Colonic mucosa (tissue), 4 donors: ENCODE measurements around the gene FIGNL2. TPM values are rescaled to one million over a fixed set of nuclear protein-coding genes. Genes with fewer than 3 reads are reported as not detected.
A peak's percentile ranks its signal among the peaks of the same experiment; 100 is the strongest.

ENCODE experiments used
- DNase-seq: peaks from one replicate; pipeline ENCODE4 v3.0.0-alpha.2; 2020
- H3K27ac ChIP-seq: fragments of 200-600 bp; one replicate; pipeline ENCODE4 v1.8.0; 2021
- H3K27me3 ChIP-seq: fragments of 200-600 bp; one replicate; pipeline ENCODE4 v1.8.0; 2021
- H3K36me3 ChIP-seq: fragments of 200-600 bp; one replicate; pipeline ENCODE4 v1.8.0; 2021
- H3K4me1 ChIP-seq: fragments of 200-600 bp; one replicate; pipeline ENCODE4 v1.8.0; 2021; ENCODE audit warnings: mild to moderate bottlenecking
- H3K4me3 ChIP-seq: fragments of 200-600 bp; one replicate; pipeline ENCODE4 v1.8.0; 2021
- H3K9ac ChIP-seq, 2 donors: one replicate each; pipeline ENCODE4 v1.7.0; 2013; ENCODE audit warnings: control low read depth in 2 of 2, low read depth in 2 of 2, low read length in 2 of 2
- H3K9me3 ChIP-seq: fragments of 200-600 bp; one replicate; pipeline ENCODE4 v1.8.0; 2021
- CTCF ChIP-seq: fragments of 200-600 bp; IDR thresholded peaks from one replicate; pipeline ENCODE4 v1.8.0; 2022; ENCODE audit warnings: antibody characterized with exemption, mild to moderate bottlenecking
- intact Hi-C: fragments of 100-400 bp; cut with DNase I; formaldehyde crosslinking; loops from one replicate; pipeline ENCODE4 v1.14.1; 2022
- total RNA-seq, 2 donors: library from RNA; stranded (reverse); fragmentation: NEBNext Ultra II Directional in 1 of 2; extraction: Animal tissue kit (Norgen Biotek cat#: 25700) in 1 of 2; gene quantifications; one replicate each; pipeline ENCODE4 v1.2.1, GENCODE V29; 2021
- donor health status: healthy.
- donor health status: DM: no; HTN: no; CAD: no.
- donor health status: DM: no; HTN: no; CAD: no.

The FIGNL2 gene
- total RNA-seq, 2 donors from 2014 or later: 0.30 to 0.35 TPM

GRCh38 chr12:51814311-51815088 lies 34.0 kb downstream of the FIGNL2 start:
- peak; percentile 40 for TF ChIP-seq CTCF
- H3K4me1 ChIP-seq: no peaks in the 10 kb centered on the region

GRCh38 chr12:51813931-51814310 lies 34.6 kb downstream of the FIGNL2 start:
- no peaks in the 10 kb centered on the region for H3K36me3 ChIP-seq
- H3K4me3 ChIP-seq: peak overlapping the region; percentile 73
- H3K9me3 ChIP-seq: no peaks in the 10 kb centered on the region
- intact Hi-C loops: no loop called here
- H3K9ac ChIP-seq: peak overlapping the region; percentile 46 to 88
- no peak for TF ChIP-seq CTCF
- H3K4me1 ChIP-seq: no peaks in the 10 kb centered on the region
- H3K27ac ChIP-seq: no peak overlapping the region
- DNase-seq: no peak
- no peaks in the 10 kb centered on the region for H3K27me3 ChIP-seq

More at GRCh38 chr12:51814311-51815088, 34.0 kb downstream of the FIGNL2 start:
- Histone ChIP-seq H3K36me3 (no peaks in the 10 kb centered on the region), H3K9ac (peak overlapping the region; percentile 63 to 88), H3K27me3 (no peaks in the 10 kb centered on the region), H3K4me3 (peak overlapping the region; percentile 73), H3K9me3 (no peaks in the 10 kb centered on the region), H3K27ac (peak overlapping the region; percentile 68)
- DNase-seq: peak; percentile 87
- intact Hi-C loops: no loop called here

GRCh38 chr12:51812871-51813270 lies 35.6 kb downstream of the FIGNL2 start:
- Histone ChIP-seq H3K27ac (no peak overlapping the region), H3K4me3 (no peak overlapping the region), H3K27me3 (no peaks in the 10 kb centered on the region), H3K9ac (no peak overlapping the region), H3K9me3 (no peaks in the 10 kb centered on the region), H3K4me1 (no peaks in the 10 kb centered on the region), H3K36me3 (no peaks in the 10 kb centered on the region)
- TF ChIP-seq CTCF: no peak
- intact Hi-C loops: no loop called here
- no peak for DNase-seq

- Histone ChIP-seq H3K9me3 (no peaks in the 10 kb centered on the region), H3K4me1 (no peaks in the 10 kb centered on the region), H3K27me3 (no peaks in the 10 kb centered on the region), H3K4me3 (no peak overlapping the region), H3K27ac (no peak overlapping the region), H3K9ac (no peak overlapping the region), H3K36me3 (no peaks in the 10 kb centered on the region)
- DNase-seq: no peak
- intact Hi-C loops: no loop called here
- TF ChIP-seq CTCF: no peak
Measured at GRCh38 chr12:51811203-51812202, 37.0 kb downstream of the FIGNL2 start.

- no peaks in the 10 kb centered on the region for H3K4me1 ChIP-seq
- intact Hi-C loops: no loop called here
- H3K9ac ChIP-seq: no peak overlapping the region
- no peak overlapping the region for H3K4me3 ChIP-seq
- H3K27ac ChIP-seq: no peak overlapping the region
- H3K27me3 ChIP-seq: no peaks in the 10 kb centered on the region
- DNase-seq: no peak
- no peaks in the 10 kb centered on the region for H3K36me3 ChIP-seq
- TF ChIP-seq CTCF: no peak
- H3K9me3 ChIP-seq: no peaks in the 10 kb centered on the region
Measured at GRCh38 chr12:51809193-51809592, 39.3 kb downstream of the FIGNL2 start.
